Superior temporal gyrus (tissue), 1 donor: ENCODE measurements around the gene ARHGEF4.

Source experiments
- DNase-seq: peaks from one replicate; pipeline ENCODE4 v3.0.0-alpha.2; 2016; ENCODE audit errors: extremely low spot score

ARHGEF4 gene

GRCh38 chr2:131014141-131014540, 177.4 kb downstream of the ARHGEF4 start:
- no peak for DNase-seq

- DNase-seq: no peak
These were observed 179.1 kb downstream of the ARHGEF4 start for GRCh38 chr2:131015764-131016163.

- DNase-seq: peak; percentile 57
These were observed 180.4 kb downstream of the ARHGEF4 start for GRCh38 chr2:131016826-131017741.

- no peak for DNase-seq
These were observed 186.0 kb downstream of the ARHGEF4 start for GRCh38 chr2:131022731-131023130.

- DNase-seq: no peak
These were observed 187.0 kb downstream of the ARHGEF4 start for GRCh38 chr2:131023758-131024157.

GRCh38 chr2:131026919-131027318, 190.2 kb downstream of the ARHGEF4 start:
- no peak for DNase-seq

GRCh38 chr2:131027566-131028528, 191.1 kb downstream of the ARHGEF4 start:
- DNase-seq: no peak

- no peak for DNase-seq
These were observed 193.1 kb downstream of the ARHGEF4 start for GRCh38 chr2:131029812-131030211.

GRCh38 chr2:131030478-131030971, 193.8 kb downstream of the ARHGEF4 start:
- peak; percentile 84 for DNase-seq

GRCh38 chr2:131031431-131031841, 194.7 kb downstream of the ARHGEF4 start:
- DNase-seq: no peak

- no peak for DNase-seq
These were observed 195.2 kb downstream of the ARHGEF4 start for GRCh38 chr2:131031875-131032274.

GRCh38 chr2:131032393-131032836, 195.7 kb downstream of the ARHGEF4 start:
- no peak for DNase-seq

GRCh38 chr2:131033786-131034121, 197.0 kb downstream of the ARHGEF4 start:
- DNase-seq: no peak

GRCh38 chr2:131034122-131035051, 197.7 kb downstream of the ARHGEF4 start:
- peak; percentile 41 for DNase-seq

- no peak for DNase-seq
These were observed 198.6 kb downstream of the ARHGEF4 start for GRCh38 chr2:131035112-131035825.

- peak; percentile 27 for DNase-seq
These were observed 199.1 kb downstream of the ARHGEF4 start for GRCh38 chr2:131035826-131036231.

GRCh38 chr2:131036269-131036668, 199.6 kb downstream of the ARHGEF4 start:
- no peak for DNase-seq

GRCh38 chr2:131036696-131037397, 200.1 kb downstream of the ARHGEF4 start:
- no peak for DNase-seq

- no peak for DNase-seq
These were observed 200.9 kb downstream of the ARHGEF4 start for GRCh38 chr2:131037398-131038257.
